ENCODE results near the gene SLC13A3. TPM values are rescaled to one million over a fixed set of nuclear protein-coding genes. Genes with fewer than 3 reads are reported as not detected.
A peak's percentile ranks its signal among the peaks of the same experiment; 100 is the strongest.

SLC13A3 gene
- total RNA-seq, 1 experiment from 2014 or later: not detected

- no peaks in the 10 kb centered on the region; the same call in 1 of the 2 replicates for H3K4me1 ChIP-seq (ENCODE audit: low read length)
These were observed 99.5 kb downstream of the SLC13A3 start for GRCh38 chr20:46551522-46552381.

GRCh38 chr20:46550461-46550860, 100.8 kb downstream of the SLC13A3 start, which contains the start of gene OCSTAMP:
TSS of gene OCSTAMP (minus strand) at chr20:46550654. CDS start at chr20:46550560, 94 bp downstream.
- no peaks in the 10 kb centered on the region for H3K9me2 ChIP-seq (replicated peaks; ENCODE audit: insufficient read depth, low read length)
- H4K20me1 ChIP-seq (ENCODE audit: insufficient read depth, low read depth, low read length): no peaks in the 10 kb centered on the region
- no peak for DNase-seq
- no peak within 1 kb of the TSS for H3K4me2 ChIP-seq (ENCODE audit: low read depth, low read length, poor library complexity, severe bottlenecking)
- no peak within 1 kb of the TSS for H3K9ac ChIP-seq (ENCODE audit: low read length)
- no peaks in the 10 kb centered on the region for H3K36me3 ChIP-seq (ENCODE audit: insufficient read depth, low read length)
- no peak within 1 kb of the TSS for H3K4me3 ChIP-seq (ENCODE audit: low read length)
- no peaks in the 10 kb centered on the region; the same call in 1 of the 2 replicates for H3K4me1 ChIP-seq (ENCODE audit: low read length)
- H3K27ac ChIP-seq (ENCODE audit: low read length): no peak within 1 kb of the TSS
- no peaks in the 10 kb centered on the region for H3K79me2 ChIP-seq (ENCODE audit: low read length)
- H3K27me3 ChIP-seq (ENCODE audit: low read length): no peaks in the 10 kb centered on the region
- no peaks in the 10 kb centered on the region for H3K9me3 ChIP-seq (ENCODE audit: low read length)
- no peak within 1 kb of the TSS for H2AFZ ChIP-seq (ENCODE audit: low read length)

More at GRCh38 chr20:46551522-46552381, 99.5 kb downstream of the SLC13A3 start:
- DNase-seq: no peak
- H4K20me1 ChIP-seq (ENCODE audit: insufficient read depth, low read depth, low read length): no peaks in the 10 kb centered on the region
- no peaks in the 10 kb centered on the region for H3K27me3 ChIP-seq (ENCODE audit: low read length)
- H3K36me3 ChIP-seq (ENCODE audit: insufficient read depth, low read length): no peaks in the 10 kb centered on the region
- H3K79me2 ChIP-seq (ENCODE audit: low read length): no peaks in the 10 kb centered on the region
- H2AFZ ChIP-seq (ENCODE audit: low read length): no peak overlapping the region
- no peak overlapping the region for H3K27ac ChIP-seq (ENCODE audit: low read length)
- no peak overlapping the region for H3K4me2 ChIP-seq (ENCODE audit: low read depth, low read length, poor library complexity, severe bottlenecking)
- H3K4me3 ChIP-seq (ENCODE audit: low read length): no peak overlapping the region
- H3K9ac ChIP-seq (ENCODE audit: low read length): no peak overlapping the region
- no peaks in the 10 kb centered on the region for H3K9me3 ChIP-seq (ENCODE audit: low read length)
- H3K9me2 ChIP-seq (replicated peaks; ENCODE audit: insufficient read depth, low read length): no peaks in the 10 kb centered on the region

- H3K9ac ChIP-seq (ENCODE audit: low read length): no peak overlapping the region
- H3K9me3 ChIP-seq (ENCODE audit: low read length): no peaks in the 10 kb centered on the region
- H3K9me2 ChIP-seq (replicated peaks; ENCODE audit: insufficient read depth, low read length): no peaks in the 10 kb centered on the region
- no peak for DNase-seq
- no peak overlapping the region for H2AFZ ChIP-seq (ENCODE audit: low read length)
- no peaks in the 10 kb centered on the region for H3K27me3 ChIP-seq (ENCODE audit: low read length)
- H3K36me3 ChIP-seq (ENCODE audit: insufficient read depth, low read length): no peaks in the 10 kb centered on the region
- no peaks in the 10 kb centered on the region for H3K4me1 ChIP-seq (ENCODE audit: low read length)
- H4K20me1 ChIP-seq (ENCODE audit: insufficient read depth, low read depth, low read length): no peaks in the 10 kb centered on the region
- H3K4me3 ChIP-seq (ENCODE audit: low read length): no peak overlapping the region
- no peak overlapping the region for H3K27ac ChIP-seq (ENCODE audit: low read length)
- no peaks in the 10 kb centered on the region for H3K79me2 ChIP-seq (ENCODE audit: low read length)
- no peak overlapping the region for H3K4me2 ChIP-seq (ENCODE audit: low read depth, low read length, poor library complexity, severe bottlenecking)
These were observed 101.9 kb downstream of the SLC13A3 start for GRCh38 chr20:46549188-46549972.

GRCh38 chr20:46548688-46549087, 102.6 kb downstream of the SLC13A3 start:
- no peaks in the 10 kb centered on the region for H3K9me3 ChIP-seq (ENCODE audit: low read length)
- H3K4me2 ChIP-seq (ENCODE audit: low read depth, low read length, poor library complexity, severe bottlenecking): no peak overlapping the region
- H3K4me1 ChIP-seq (ENCODE audit: low read length): no peaks in the 10 kb centered on the region
- H3K27ac ChIP-seq (ENCODE audit: low read length): no peak overlapping the region
- no peaks in the 10 kb centered on the region for H4K20me1 ChIP-seq (ENCODE audit: insufficient read depth, low read depth, low read length)
- H3K9me2 ChIP-seq (replicated peaks; ENCODE audit: insufficient read depth, low read length): no peaks in the 10 kb centered on the region
- H3K9ac ChIP-seq (ENCODE audit: low read length): no peak overlapping the region
- H2AFZ ChIP-seq (ENCODE audit: low read length): no peak overlapping the region
- H3K36me3 ChIP-seq (ENCODE audit: insufficient read depth, low read length): no peaks in the 10 kb centered on the region
- H3K27me3 ChIP-seq (ENCODE audit: low read length): no peaks in the 10 kb centered on the region
- DNase-seq: no peak
- H3K79me2 ChIP-seq (ENCODE audit: low read length): no peaks in the 10 kb centered on the region
- no peak overlapping the region for H3K4me3 ChIP-seq (ENCODE audit: low read length)

GRCh38 chr20:46547995-46548394, 103.3 kb downstream of the SLC13A3 start:
- DNase-seq: no peak
- Histone ChIP-seq H4K20me1 (ENCODE audit: insufficient read depth, low read depth, low read length) (no peaks in the 10 kb centered on the region), H3K27ac (ENCODE audit: low read length) (no peak overlapping the region), H3K4me2 (ENCODE audit: low read depth, low read length, poor library complexity, severe bottlenecking) (no peak overlapping the region), H2AFZ (ENCODE audit: low read length) (no peak overlapping the region), H3K9me3 (ENCODE audit: low read length) (no peaks in the 10 kb centered on the region), H3K4me1 (ENCODE audit: low read length) (no peaks in the 10 kb centered on the region), H3K79me2 (ENCODE audit: low read length) (no peaks in the 10 kb centered on the region), H3K9me2 (replicated peaks; ENCODE audit: insufficient read depth, low read length) (no peaks in the 10 kb centered on the region), H3K4me3 (ENCODE audit: low read length) (no peak overlapping the region), H3K9ac (ENCODE audit: low read length) (no peak overlapping the region), H3K36me3 (ENCODE audit: insufficient read depth, low read length) (no peaks in the 10 kb centered on the region), H3K27me3 (ENCODE audit: low read length) (no peaks in the 10 kb centered on the region)

GRCh38 chr20:46546936-46547335, 104.3 kb downstream of the SLC13A3 start:
- Histone ChIP-seq H3K27ac (ENCODE audit: low read length) (no peak overlapping the region), H3K9me3 (ENCODE audit: low read length) (no peaks in the 10 kb centered on the region), H4K20me1 (ENCODE audit: insufficient read depth, low read depth, low read length) (no peaks in the 10 kb centered on the region), H3K27me3 (ENCODE audit: low read length) (no peaks in the 10 kb centered on the region), H3K9ac (ENCODE audit: low read length) (no peak overlapping the region), H2AFZ (ENCODE audit: low read length) (no peak overlapping the region), H3K4me1 (ENCODE audit: low read length) (no peaks in the 10 kb centered on the region), H3K4me3 (ENCODE audit: low read length) (no peak overlapping the region), H3K4me2 (ENCODE audit: low read depth, low read length, poor library complexity, severe bottlenecking) (no peak overlapping the region), H3K79me2 (ENCODE audit: low read length) (no peaks in the 10 kb centered on the region), H3K9me2 (replicated peaks; ENCODE audit: insufficient read depth, low read length) (no peaks in the 10 kb centered on the region), H3K36me3 (ENCODE audit: insufficient read depth, low read length) (no peaks in the 10 kb centered on the region)
- no peak for DNase-seq

GRCh38 chr20:46546298-46546697, 105.0 kb downstream of the SLC13A3 start:
- Histone ChIP-seq H3K4me3 (ENCODE audit: low read length) (no peak overlapping the region), H2AFZ (ENCODE audit: low read length) (no peak overlapping the region), H3K79me2 (ENCODE audit: low read length) (no peaks in the 10 kb centered on the region), H3K9me3 (ENCODE audit: low read length) (no peaks in the 10 kb centered on the region), H3K27ac (ENCODE audit: low read length) (no peak overlapping the region), H3K9ac (ENCODE audit: low read length) (no peak overlapping the region), H3K9me2 (replicated peaks; ENCODE audit: insufficient read depth, low read length) (no peaks in the 10 kb centered on the region), H3K4me2 (ENCODE audit: low read depth, low read length, poor library complexity, severe bottlenecking) (no peak overlapping the region), H4K20me1 (ENCODE audit: insufficient read depth, low read depth, low read length) (no peaks in the 10 kb centered on the region), H3K4me1 (ENCODE audit: low read length) (no peaks in the 10 kb centered on the region), H3K27me3 (ENCODE audit: low read length) (no peaks in the 10 kb centered on the region), H3K36me3 (ENCODE audit: insufficient read depth, low read length) (no peaks in the 10 kb centered on the region)
- peak; percentile 46 for DNase-seq

- DNase-seq: no peak
- Histone ChIP-seq H3K4me2 (ENCODE audit: low read depth, low read length, poor library complexity, severe bottlenecking) (no peak overlapping the region), H3K27me3 (ENCODE audit: low read length) (no peaks in the 10 kb centered on the region), H3K9me3 (ENCODE audit: low read length) (no peaks in the 10 kb centered on the region), H3K4me3 (ENCODE audit: low read length) (no peak overlapping the region), H4K20me1 (ENCODE audit: insufficient read depth, low read depth, low read length) (no peaks in the 10 kb centered on the region), H3K79me2 (ENCODE audit: low read length) (no peaks in the 10 kb centered on the region), H3K9me2 (replicated peaks; ENCODE audit: insufficient read depth, low read length) (no peaks in the 10 kb centered on the region), H2AFZ (ENCODE audit: low read length) (no peak overlapping the region), H3K27ac (ENCODE audit: low read length) (no peak overlapping the region), H3K36me3 (ENCODE audit: insufficient read depth, low read length) (no peaks in the 10 kb centered on the region), H3K4me1 (ENCODE audit: low read length) (no peaks in the 10 kb centered on the region), H3K9ac (ENCODE audit: low read length) (no peak overlapping the region)
These were observed 105.5 kb downstream of the SLC13A3 start for GRCh38 chr20:46545827-46546138.

All from Karpas-422 (cell line).